HG03575 (cell line): ENCODE measurements around the gene MTERF1.
"Not testable (repeated sequence)": the region's sequence is repeated elsewhere in the genome, so short reads cannot be mapped to it uniquely, and the experiment has no call there.

ENCODE experiments used
- ATAC-seq: cut with Tn5 transposase; IDR thresholded peaks from one replicate; pipeline ENCODE4 v1.9.1; 2021; ENCODE audit not compliant: unreplicated experiment, insufficient number of reproducible peaks, low FRiP score; ENCODE audit errors: extremely low read depth

MTERF1 gene

GRCh38 chr7:91888271-91889175, 8.0 kb upstream of the MTERF1 start:
- ATAC-seq: not testable (repeated sequence)

- ATAC-seq: not testable (repeated sequence)
These were observed 7.1 kb upstream of the MTERF1 start for GRCh38 chr7:91887336-91888213.

GRCh38 chr7:91883676-91884362, 3.3 kb upstream of the MTERF1 start:
- no peak for ATAC-seq

- no peak for ATAC-seq
These were observed 488 bp downstream of the MTERF1 start for GRCh38 chr7:91880016-91880412.

GRCh38 chr7:91876391-91877133, 3.9 kb downstream of the MTERF1 start:
- ATAC-seq: no peak

- no peak for ATAC-seq
These were observed 4.7 kb downstream of the MTERF1 start for GRCh38 chr7:91875851-91876250.

- no peak for ATAC-seq
These were observed 7.6 kb downstream of the MTERF1 start for GRCh38 chr7:91872928-91873327.

- ATAC-seq: no peak
These were observed 8.4 kb downstream of the MTERF1 start for GRCh38 chr7:91872069-91872468.

- no peak for ATAC-seq
These were observed 10.8 kb downstream of the MTERF1 start for GRCh38 chr7:91869661-91870060.

- ATAC-seq: no peak
These were observed 13.8 kb downstream of the MTERF1 start for GRCh38 chr7:91866599-91867148.

GRCh38 chr7:91865511-91865910, 15.0 kb downstream of the MTERF1 start:
- ATAC-seq: no peak

GRCh38 chr7:91864604-91865003, 15.9 kb downstream of the MTERF1 start:
- not testable (repeated sequence) for ATAC-seq

- no peak for ATAC-seq
These were observed 16.4 kb downstream of the MTERF1 start for GRCh38 chr7:91864070-91864469.

GRCh38 chr7:91852263-91852741, 28.2 kb downstream of the MTERF1 start:
- ATAC-seq: no peak

- no peak for ATAC-seq
These were observed 30.0 kb downstream of the MTERF1 start for GRCh38 chr7:91850455-91850854.

GRCh38 chr7:91847876-91848588, 32.5 kb downstream of the MTERF1 start:
- no peak for ATAC-seq

GRCh38 chr7:91847231-91847630, 33.3 kb downstream of the MTERF1 start:
- ATAC-seq: no peak

GRCh38 chr7:91846436-91846835, 34.1 kb downstream of the MTERF1 start:
- no peak for ATAC-seq
